Stimulated activated CD4-positive, alpha-beta T cell treated with anti-CD3 and anti-CD28 coated beads, TNF-alpha, amount 100 ng/mL, for 4 hours (primary cell): Measurements from ENCODE around the gene GPR27.

Experiments
- DNase-seq, 3 experiments: peaks; one replicate each; pipeline ENCODE4 v3.0.0-alpha.2; 2020; ENCODE audit warnings: low read depth in 3 of 3

GPR27 gene

DNA sequence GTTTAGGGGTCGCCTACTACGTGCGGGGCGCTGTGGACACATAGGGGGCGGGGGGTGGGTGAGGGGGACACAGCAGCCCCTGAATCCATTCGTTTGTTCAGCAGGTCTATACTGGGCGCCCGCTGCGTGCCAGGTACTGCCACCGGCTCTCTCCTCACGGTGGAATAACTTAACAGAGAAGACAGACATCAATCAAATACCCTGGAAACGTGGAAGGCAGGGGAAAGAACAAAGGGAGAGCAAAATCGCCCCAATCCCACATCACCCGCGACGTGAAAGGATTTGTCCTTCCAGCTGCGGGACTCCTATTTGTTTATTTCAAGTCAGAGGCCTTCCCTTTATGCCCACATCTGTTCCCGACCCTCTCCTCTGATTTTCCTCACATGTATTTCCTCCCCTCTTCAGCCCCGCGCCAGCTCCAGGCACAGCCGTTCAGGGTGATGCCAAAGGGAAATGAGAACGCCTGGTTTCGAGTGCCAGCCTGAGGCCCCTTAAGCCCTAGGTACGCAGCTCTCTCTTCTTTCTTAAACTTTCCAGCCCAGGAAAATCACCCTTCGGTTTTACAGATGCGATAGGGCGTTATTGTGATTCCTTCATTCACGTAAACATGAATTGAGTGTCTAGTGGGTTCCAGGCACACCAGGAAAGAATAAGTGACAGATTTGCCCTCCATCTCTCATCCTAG lies 32.0 kb downstream of the GPR27 start:
- no peak for DNase-seq

DNA sequence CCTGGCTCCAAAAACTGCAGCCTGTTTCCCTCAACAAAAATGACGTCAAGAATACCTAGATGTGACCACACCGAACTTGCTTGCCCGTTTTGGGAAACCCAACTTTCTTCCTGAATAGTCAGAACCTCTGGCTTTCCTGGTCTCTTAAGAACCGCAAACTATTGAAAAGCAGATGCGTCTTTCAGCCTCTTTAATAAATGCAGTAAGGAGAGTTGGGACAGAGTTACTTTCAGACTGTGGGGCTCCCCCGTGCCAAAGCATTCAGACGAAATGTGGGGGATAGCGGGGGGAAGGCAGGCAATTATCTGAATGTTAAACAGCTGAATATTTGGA lies 32.5 kb downstream of the GPR27 start:
- DNase-seq: no peak

DNA sequence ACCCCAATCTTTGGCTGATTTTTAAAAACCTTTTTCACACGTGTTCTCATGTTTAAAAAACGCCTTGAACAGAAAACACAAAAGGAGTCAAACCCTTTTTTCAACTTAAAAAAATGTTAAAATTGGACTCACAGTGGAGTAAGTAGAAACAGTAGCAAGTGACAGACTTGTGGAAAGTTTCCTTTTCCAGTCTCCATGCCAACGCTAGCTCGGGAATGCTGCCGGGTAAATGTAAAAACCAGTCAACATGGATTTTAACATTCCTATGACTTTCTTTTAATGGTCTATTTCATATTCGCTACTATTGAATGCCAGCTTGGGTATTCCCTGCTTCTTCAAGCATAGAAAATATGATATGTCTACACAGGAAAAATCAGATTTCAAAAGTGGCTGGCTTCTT lies 32.9 kb downstream of the GPR27 start:
- no peak for DNase-seq

DNA sequence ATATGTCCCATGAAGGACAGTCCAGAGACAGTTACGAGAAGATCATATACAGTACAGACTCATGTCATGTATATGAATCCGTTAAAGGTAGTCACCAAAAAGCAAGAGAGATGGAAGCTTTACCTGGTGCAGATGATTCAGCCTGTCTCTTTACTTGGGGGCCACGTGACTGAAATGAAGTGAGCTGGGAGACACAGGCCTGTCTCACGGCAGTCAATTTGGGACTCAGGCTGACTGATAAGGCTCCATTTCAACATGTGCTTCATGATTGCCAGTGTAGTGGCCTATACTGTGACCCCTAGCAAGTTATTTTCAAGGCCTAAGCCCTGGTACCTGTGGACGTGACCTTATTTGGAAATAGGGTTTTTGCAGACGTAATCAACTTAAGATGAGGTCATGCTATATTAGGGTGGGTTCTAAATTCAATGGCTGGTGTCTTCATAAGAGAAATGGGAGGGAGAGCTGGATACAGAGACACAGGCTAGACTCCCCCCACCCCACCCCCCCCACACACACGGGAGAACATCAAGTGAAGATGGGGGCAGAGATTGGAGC lies 34.3 kb downstream of the GPR27 start:
- DNase-seq: no peak

DNA sequence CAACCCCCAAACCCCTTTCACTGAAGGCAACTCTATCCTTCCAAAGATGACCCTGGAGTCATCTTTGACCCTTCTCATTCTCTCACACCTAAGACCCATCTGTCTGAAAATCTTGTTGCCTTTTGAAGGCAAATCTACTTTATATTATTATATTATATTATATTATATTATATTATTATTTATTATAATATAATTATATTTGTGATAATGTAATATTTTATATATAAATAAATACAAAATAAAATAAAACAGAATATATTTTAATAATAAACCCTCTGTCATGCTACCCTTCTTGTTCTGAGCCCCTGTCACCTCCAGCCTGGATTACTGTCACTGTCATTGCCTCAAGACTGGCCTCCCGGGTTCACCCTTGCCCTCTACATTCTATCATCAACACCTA lies 36.3 kb downstream of the GPR27 start:
- no peak for DNase-seq

DNA sequence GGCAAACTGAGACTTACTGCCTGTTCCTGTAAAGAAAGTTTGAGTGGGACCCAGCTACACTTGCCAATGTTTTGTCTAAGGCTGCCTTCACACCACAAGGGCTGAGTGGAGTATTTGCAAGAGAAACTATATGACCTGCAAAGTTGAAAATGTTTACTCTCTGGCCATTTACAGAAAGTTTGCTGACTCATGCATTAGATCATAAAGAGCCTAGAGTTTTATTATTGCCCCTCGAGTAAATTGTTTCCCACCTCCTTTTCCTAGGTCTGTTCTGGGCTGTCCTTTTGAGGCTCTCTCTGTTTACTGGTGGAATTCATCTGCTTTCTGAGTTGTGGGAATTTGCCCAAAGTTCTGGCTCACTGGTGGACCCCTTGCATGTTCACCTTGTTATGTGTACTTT lies 38.0 kb downstream of the GPR27 start:
- no peak for DNase-seq

DNA sequence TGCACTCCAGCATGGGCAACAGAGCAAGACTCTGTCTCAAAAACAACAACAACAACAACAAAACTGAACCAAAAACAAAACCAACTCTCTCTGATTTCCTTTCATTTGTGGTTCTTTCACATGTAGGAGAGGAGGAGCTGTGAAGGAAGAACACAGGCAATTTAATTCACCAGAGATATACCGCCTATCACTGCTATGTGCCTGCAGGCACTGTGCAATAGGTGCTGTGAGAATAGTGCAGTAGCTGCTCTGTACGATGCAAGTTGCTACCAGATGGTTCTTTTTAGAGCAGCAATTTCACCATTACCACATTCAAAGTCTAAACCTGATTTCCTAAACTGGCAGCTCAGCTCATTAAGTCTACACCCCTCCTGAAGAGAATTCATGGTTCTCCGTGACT lies 42.6 kb downstream of the GPR27 start:
- DNase-seq: no peak

DNA sequence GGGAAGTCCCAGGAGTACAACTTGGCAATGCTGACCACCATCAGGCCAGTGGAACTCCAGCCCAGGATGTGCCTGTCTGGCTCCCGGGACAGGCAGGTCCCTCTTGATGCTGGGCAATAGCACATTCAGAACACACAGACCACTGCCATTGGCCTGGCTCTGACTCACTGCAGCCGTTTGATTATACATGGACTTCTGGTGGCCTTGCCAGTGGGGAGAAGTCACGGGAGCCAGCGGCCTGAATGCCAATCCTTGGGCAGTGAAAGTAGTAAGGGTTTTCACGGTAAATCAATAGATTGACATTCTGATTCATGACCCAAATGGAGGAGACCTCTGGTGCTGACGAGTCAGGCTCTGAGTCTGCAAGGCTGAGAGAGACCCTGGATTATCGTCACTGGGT lies 43.8 kb downstream of the GPR27 start:
- DNase-seq: no peak

DNA sequence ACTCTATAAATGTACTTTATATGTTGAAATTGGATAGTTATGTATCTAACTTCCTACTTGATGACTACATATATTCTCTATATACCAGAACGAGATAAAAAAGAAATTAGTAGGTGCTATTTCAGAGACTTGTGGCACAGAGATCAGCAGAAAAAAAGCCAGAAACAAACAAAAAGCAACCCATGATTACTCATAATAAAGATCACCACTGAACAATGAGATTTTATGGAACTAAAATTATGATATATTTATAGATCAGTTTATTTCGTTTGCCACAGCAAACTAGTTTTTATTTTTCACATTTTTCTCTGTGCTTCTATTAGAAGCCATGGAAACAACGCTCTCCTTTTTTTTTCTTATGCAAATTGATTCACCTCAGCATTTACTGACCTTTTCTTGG lies 46.4 kb downstream of the GPR27 start:
- no peak for DNase-seq

DNA sequence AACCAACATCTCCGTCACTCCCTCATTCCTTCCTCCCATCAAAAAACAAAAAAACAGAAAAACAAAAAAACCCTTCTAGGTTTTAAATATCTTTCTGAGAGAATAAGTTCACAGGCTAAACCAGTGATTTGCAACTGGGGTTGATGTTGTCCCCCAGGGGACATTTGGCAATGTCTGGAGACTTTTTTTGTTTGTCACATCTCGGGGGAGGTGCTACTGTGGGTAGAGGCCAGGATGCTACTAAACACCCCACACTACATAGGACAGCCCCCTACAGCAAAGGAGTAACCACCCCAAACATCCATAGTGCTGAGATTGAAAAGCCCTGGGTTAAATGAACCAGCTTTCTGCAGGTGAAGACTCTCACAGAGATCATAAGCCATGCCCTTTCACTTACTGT lies 48.3 kb downstream of the GPR27 start:
- no peak for DNase-seq

DNA sequence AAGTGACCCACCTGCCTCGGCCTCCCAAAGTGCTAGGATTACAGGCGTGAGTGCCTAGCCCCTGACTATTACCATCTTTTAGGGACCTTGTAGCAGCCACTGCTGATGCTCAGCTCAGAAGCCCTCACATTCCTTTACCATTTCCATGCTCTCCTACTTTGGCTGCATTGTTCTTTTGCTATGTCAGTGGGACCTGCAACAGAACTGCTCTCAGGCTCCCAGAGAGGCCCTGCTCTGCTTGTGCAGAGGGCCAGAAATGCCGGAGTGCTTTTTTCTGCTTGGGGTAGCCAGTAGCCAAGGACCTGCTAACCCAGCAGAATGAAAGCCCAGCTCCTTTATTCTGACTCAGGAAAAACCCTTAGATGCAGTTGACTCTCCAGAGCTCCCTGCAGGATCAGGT lies 49.6 kb downstream of the GPR27 start:
- no peak for DNase-seq

DNA sequence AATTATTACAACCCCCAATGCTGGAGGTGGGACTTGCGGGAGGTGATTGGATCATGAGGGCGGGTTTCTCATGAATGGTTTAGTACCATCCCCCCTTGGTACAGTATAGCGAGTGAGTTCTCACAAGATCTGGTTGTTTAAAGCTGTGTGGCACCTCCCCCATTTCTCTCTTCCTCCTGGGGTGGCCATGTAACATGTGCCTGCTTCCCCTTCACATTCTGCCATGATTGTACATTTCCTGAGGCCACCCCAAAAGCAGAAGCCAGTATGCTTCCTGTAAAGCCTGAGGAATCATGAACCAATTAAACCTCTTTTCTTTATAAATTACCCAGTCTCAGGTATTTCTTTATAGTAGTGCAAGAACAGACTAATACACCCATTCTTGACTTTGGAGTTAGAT lies 51.5 kb downstream of the GPR27 start:
- no peak for DNase-seq

DNA sequence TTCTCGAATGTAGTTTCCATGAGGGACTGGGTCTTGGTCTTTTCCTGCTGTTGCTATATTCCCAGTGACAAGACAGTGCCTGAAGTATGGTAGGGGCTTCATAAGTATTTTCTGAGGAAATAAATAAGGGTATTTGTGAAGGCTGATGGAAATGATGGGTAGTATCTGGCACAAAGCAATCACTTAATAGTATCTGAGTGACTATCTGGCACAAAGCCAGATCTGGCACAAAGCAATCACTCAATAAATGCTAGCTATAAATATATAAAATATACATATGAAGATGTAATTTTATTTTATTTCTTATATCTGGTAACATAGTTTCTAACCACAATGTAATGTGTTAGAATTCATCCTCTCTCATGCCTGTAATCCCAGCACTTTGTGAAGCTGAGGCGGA lies 52.0 kb downstream of the GPR27 start:
- DNase-seq: no peak
